Mesothelial cell of epicardium (in vitro differentiated cells): ENCODE results near the gene CASK. TPM values are rescaled to one million over a fixed set of nuclear protein-coding genes. Genes with fewer than 3 reads are reported as not detected.

ENCODE experiments used
- DNase-seq, 2 experiments: peaks; one replicate each; pipeline ENCODE4 v3.0.0; 2021; ENCODE audit warnings: low spot score in 2 of 2; ENCODE audit not compliant: unreplicated experiment in 2 of 2
- H3K27ac Mint-ChIP-seq: 2 replicates; pipeline ENCODE4 v1.8.0; 2021; ENCODE audit warnings: mixed read lengths
- H3K27me3 Mint-ChIP-seq: 2 replicates; pipeline ENCODE4 v1.8.0; 2021; ENCODE audit warnings: low read depth, mixed read lengths
- H3K36me3 Mint-ChIP-seq: 2 replicates; pipeline ENCODE4 v1.8.0; 2021; ENCODE audit warnings: mixed read lengths
- H3K4me1 Mint-ChIP-seq: 2 replicates; pipeline ENCODE4 v1.8.0; 2021; ENCODE audit warnings: mixed read lengths
- H3K4me3 Mint-ChIP-seq: 2 replicates; pipeline ENCODE4 v1.8.0; 2021; ENCODE audit warnings: mild to moderate bottlenecking, moderate library complexity, mixed read lengths
- H3K9me3 Mint-ChIP-seq: 2 replicates; pipeline ENCODE4 v1.8.0; 2021; ENCODE audit warnings: mixed read lengths
- CTCF ChIP-seq: fragments of 200-600 bp; sonication (generic); IDR thresholded peaks from one replicate; pipeline ENCODE4 v1.5.0; 2021; ENCODE audit warnings: antibody characterized with exemption; ENCODE audit not compliant: unreplicated experiment
- total RNA-seq: library from RNA; stranded (reverse); gene quantifications from 3 replicates; pipeline ENCODE4 v1.2.1, GENCODE V29; 2021

The CASK gene
- total RNA-seq, 1 donor from 2014 or later, result 70.3 TPM

GRCh38 chrX:41958861-41959260 lies 35.5 kb upstream of the CASK start:
- peaks cover 2% of the 10 kb centered on the region for H3K36me3 Mint-ChIP-seq
- peaks cover 12% of the 10 kb centered on the region for H3K9me3 Mint-ChIP-seq
- no peak for TF ChIP-seq CTCF
- no peak overlapping the region for H3K27ac Mint-ChIP-seq
- H3K4me3 Mint-ChIP-seq, result no peak overlapping the region
- no peaks in the 10 kb centered on the region for H3K27me3 Mint-ChIP-seq
- DNase-seq, result no peak
- peaks cover 7% of the 10 kb centered on the region for H3K4me1 Mint-ChIP-seq

- Mint-ChIP-seq H3K9me3 (peaks cover 14% of the 10 kb centered on the region), H3K27me3 (no peaks in the 10 kb centered on the region), H3K4me3 (no peak overlapping the region), H3K27ac (no peak overlapping the region), H3K36me3 (no peaks in the 10 kb centered on the region), H3K4me1 (no peaks in the 10 kb centered on the region)
- DNase-seq, result no peak
- TF ChIP-seq CTCF, result no peak
Observed at GRCh38 chrX:41956027-41956426, 32.7 kb upstream of the CASK start.

GRCh38 chrX:41952102-41952501 lies 28.7 kb upstream of the CASK start:
- Mint-ChIP-seq H3K27me3 (no peaks in the 10 kb centered on the region), H3K9me3 (peaks cover 17% of the 10 kb centered on the region), H3K4me3 (no peak overlapping the region), H3K4me1 (no peaks in the 10 kb centered on the region), H3K27ac (no peak overlapping the region), H3K36me3 (no peaks in the 10 kb centered on the region)
- no peak for TF ChIP-seq CTCF
- DNase-seq, result no peak

GRCh38 chrX:41946989-41947612 lies 23.7 kb upstream of the CASK start:
- no peak overlapping the region for H3K27ac Mint-ChIP-seq
- H3K4me1 Mint-ChIP-seq, result no peaks in the 10 kb centered on the region
- no peaks in the 10 kb centered on the region for H3K36me3 Mint-ChIP-seq
- DNase-seq, result no peak
- no peaks in the 10 kb centered on the region for H3K27me3 Mint-ChIP-seq
- H3K4me3 Mint-ChIP-seq, result no peak overlapping the region
- TF ChIP-seq CTCF, result no peak
- H3K9me3 Mint-ChIP-seq, result peaks cover 19% of the 10 kb centered on the region

- no peak for TF ChIP-seq CTCF
- no peaks in the 10 kb centered on the region for H3K27me3 Mint-ChIP-seq
- no peak overlapping the region for H3K27ac Mint-ChIP-seq
- peaks cover 18% of the 10 kb centered on the region for H3K9me3 Mint-ChIP-seq
- no peaks in the 10 kb centered on the region for H3K4me1 Mint-ChIP-seq
- no peak for DNase-seq
- H3K4me3 Mint-ChIP-seq, result no peak overlapping the region
- H3K36me3 Mint-ChIP-seq, result no peaks in the 10 kb centered on the region
Observed at GRCh38 chrX:41946235-41946634, 22.9 kb upstream of the CASK start.

GRCh38 chrX:41935832-41936231 lies 12.5 kb upstream of the CASK start:
- DNase-seq, result no peak
- Mint-ChIP-seq H3K27ac (no peak overlapping the region), H3K9me3 (peaks cover 36% of the 10 kb centered on the region), H3K36me3 (no peaks in the 10 kb centered on the region), H3K4me3 (no peak overlapping the region), H3K4me1 (peaks cover 3% of the 10 kb centered on the region), H3K27me3 (no peaks in the 10 kb centered on the region)
- TF ChIP-seq CTCF, result no peak
